NB4 (cell line): ENCODE measurements around the gene SSC5D.

ENCODE experiments used
- DNase-seq: peaks from one replicate; pipeline ENCODE4 v3.0.0; 2010; ENCODE audit warnings: low read depth
- H3K4me3 ChIP-seq: one replicate; pipeline ENCODE4 v1.5.1; 2011; ENCODE audit warnings: mild to moderate bottlenecking, low read depth, low read length, moderate library complexity
- CTCF ChIP-seq: IDR thresholded peaks from one replicate; pipeline ENCODE4 v1.5.1; 2012; ENCODE audit warnings: low read depth, low read length
- MAX ChIP-seq: IDR thresholded peaks from 2 replicates; pipeline ENCODE4 v1.6.1; 2011; ENCODE audit warnings: low read depth, low read length
- MYC ChIP-seq: IDR thresholded peaks from 2 replicates; pipeline ENCODE4 v1.6.1; 2011; ENCODE audit warnings: low read depth, low read length
- POLR2A ChIP-seq: IDR thresholded peaks from 2 replicates; pipeline ENCODE4 v1.6.1; 2011; ENCODE audit warnings: mild to moderate bottlenecking; ENCODE audit not compliant: insufficient read length; ENCODE audit errors: extremely low read depth

Gene SSC5D

GRCh38 chr19:55537741-55538111 is 49.5 kb downstream of the SSC5D start:
- TF ChIP-seq MYC (no peak), POLR2A (no peak), MAX (no peak), CTCF (no peak)
- DNase-seq, result no peak

GRCh38 chr19:55538132-55538531 is 49.9 kb downstream of the SSC5D start:
- no peak overlapping the region for H3K4me3 ChIP-seq
- TF ChIP-seq MAX (no peak), CTCF (no peak), MYC (no peak), POLR2A (no peak)
- no peak for DNase-seq

More at GRCh38 chr19:55537741-55538111, 49.5 kb downstream of the SSC5D start:
- no peak overlapping the region for H3K4me3 ChIP-seq

- no peak for DNase-seq
- TF ChIP-seq CTCF (no peak), MYC (no peak)
- H3K4me3 ChIP-seq, result no peak overlapping the region
These were observed 51.1 kb downstream of the SSC5D start for GRCh38 chr19:55539090-55539984.

- TF ChIP-seq MYC, result no peak
- TF ChIP-seq POLR2A, result no peak
- TF ChIP-seq CTCF, result no peak
- TF ChIP-seq MAX, result no peak
- H3K4me3 ChIP-seq, result no peak overlapping the region
- DNase-seq, result no peak
These were observed 52.4 kb downstream of the SSC5D start for GRCh38 chr19:55540619-55541018.

- no peak overlapping the region for H3K4me3 ChIP-seq
- DNase-seq, result no peak
- TF ChIP-seq POLR2A (no peak), CTCF (no peak), MAX (no peak), MYC (no peak)
These were observed 52.9 kb downstream of the SSC5D start for GRCh38 chr19:55541091-55541490.

GRCh38 chr19:55542292-55542855 is 54.1 kb downstream of the SSC5D start:
- DNase-seq, result no peak
- TF ChIP-seq MAX (no peak), CTCF (no peak), POLR2A (no peak), MYC (no peak)
- no peak overlapping the region for H3K4me3 ChIP-seq
